BLaER1 treated with 17β-estradiol and CSF1 and Interleukin-3, amounts not matched to agents 10 nM and 100 nM (cell line): Measurements from ENCODE around the gene DR1.
"Not testable (repeated sequence)": the region's sequence is repeated elsewhere in the genome, so short reads cannot be mapped to it uniquely, and the experiment has no call there.

ENCODE experiments used
- H3K27ac ChIP-seq, 11 experiments: shearing (Covaris generic); formaldehyde crosslinking; 2 replicates each; pipeline ENCODE4 v1.8.1; 2022
- H3K27me3 ChIP-seq, 11 experiments: shearing (Covaris generic); formaldehyde crosslinking; 2 replicates each; pipeline ENCODE4 v1.8.1; 2022
- H3K36me3 ChIP-seq, 11 experiments: shearing (Covaris generic); formaldehyde crosslinking; 2 replicates each; pipeline ENCODE4 v1.8.1; 2022
- H3K4me1 ChIP-seq, 10 experiments: shearing (Covaris generic); formaldehyde crosslinking; 2 replicates each; pipeline ENCODE4 v1.8.1; 2022
- H3K4me2 ChIP-seq, 11 experiments: shearing (Covaris generic); formaldehyde crosslinking; 2 replicates each; pipeline ENCODE4 v1.8.1; 2022
- H3K4me3 ChIP-seq, 10 experiments: shearing (Covaris generic); formaldehyde crosslinking; 2 replicates each; pipeline ENCODE4 v1.8.1; 2022
- H3K9ac ChIP-seq, 11 experiments: shearing (Covaris generic); formaldehyde crosslinking; 2 replicates each; pipeline ENCODE4 v1.8.1; 2022
- H3K9me3 ChIP-seq, 11 experiments: shearing (Covaris generic); formaldehyde crosslinking; replicated peaks in 1 of 11; 2 replicates each; pipeline ENCODE4 v1.8.1; 2022
- H4K20me1 ChIP-seq, 11 experiments: shearing (Covaris generic); formaldehyde crosslinking; 2 replicates each; pipeline ENCODE4 v1.8.1; 2022
- Cebpa-rat ChIP-seq, 11 experiments: shearing (Covaris generic); IDR thresholded peaks; 2 replicates each; pipeline ENCODE4 v1.8.1; 2022

The DR1 gene

GRCh38 chr1:93357242-93357641 is 11.5 kb downstream of the DR1 start:
- Histone ChIP-seq H3K9ac (no peak overlapping the region), H3K36me3 (peaks cover 72 to 100% (median 95%) of the 10 kb centered on the region in 11 experiments), H3K4me3 (no peak overlapping the region), H4K20me1 (peaks cover 18 to 98% (median 72%) of the 10 kb centered on the region in 11 experiments; a peak in 21 of 22 replicates), H3K27me3 (no peaks in the 10 kb centered on the region), H3K4me2 (no peak overlapping the region), H3K9me3 (no peaks in the 10 kb centered on the region), H3K4me1 (peaks cover 10 to 39% (median 15%) of the 10 kb centered on the region in 10 experiments; a peak in 17 of 20 replicates), H3K27ac (no peak overlapping the region)
- TF ChIP-seq Cebpa-rat (IDR thresholded peaks at IDR 0.05), result no peak

- Histone ChIP-seq H3K9me3 (no peaks in the 10 kb centered on the region), H3K9ac (no peak overlapping the region), H3K4me2 (peak overlapping the region in 5 of 11 experiments; percentile 8 to 49 (median 37); a peak in 9 of 22 replicates), H3K27ac (no peak overlapping the region), H3K4me3 (no peak overlapping the region), H3K27me3 (no peaks in the 10 kb centered on the region), H3K4me1 (peaks cover under 1 to 34% (median 8%) of the 10 kb centered on the region in 10 experiments; a peak in 14 of 20 replicates), H3K36me3 (peaks cover 72 to 100% (median 94%) of the 10 kb centered on the region in 11 experiments), H4K20me1 (peaks cover 11 to 98% (median 61%) of the 10 kb centered on the region in 11 experiments; a peak in 20 of 22 replicates)
- TF ChIP-seq Cebpa-rat (IDR thresholded peaks at IDR 0.05), result no peak
These were observed 12.6 kb downstream of the DR1 start for GRCh38 chr1:93358293-93358692.

- peaks cover 56 to 100% (median 89%) of the 10 kb centered on the region in 11 experiments for H3K36me3 ChIP-seq
- no peak overlapping the region for H3K9ac ChIP-seq
- H3K4me1 ChIP-seq, result peaks cover 0 to 45% (median 5%) of the 10 kb centered on the region in 10 experiments; a peak in 10 of 20 replicates
- no peak for TF ChIP-seq Cebpa-rat (IDR thresholded peaks at IDR 0.05)
- peaks cover 11 to 99% (median 50%) of the 10 kb centered on the region in 11 experiments; a peak in 20 of 22 replicates for H4K20me1 ChIP-seq
- no peak overlapping the region for H3K4me2 ChIP-seq
- H3K27me3 ChIP-seq, result no peaks in the 10 kb centered on the region
- H3K4me3 ChIP-seq, result no peak overlapping the region
- no peak overlapping the region for H3K27ac ChIP-seq
- H3K9me3 ChIP-seq, result no peaks in the 10 kb centered on the region
These were observed 14.4 kb downstream of the DR1 start for GRCh38 chr1:93360111-93360510.

- no peak overlapping the region for H3K27ac ChIP-seq
- TF ChIP-seq Cebpa-rat (IDR thresholded peaks at IDR 0.05), result no peak
- H4K20me1 ChIP-seq, result peaks cover 11 to 96% (median 42%) of the 10 kb centered on the region in 11 experiments; a peak in 20 of 22 replicates
- no peak overlapping the region for H3K4me3 ChIP-seq
- H3K27me3 ChIP-seq, result no peaks in the 10 kb centered on the region
- peaks cover 0 to 50% (median 5%) of the 10 kb centered on the region in 10 experiments; a peak in 10 of 20 replicates for H3K4me1 ChIP-seq
- H3K36me3 ChIP-seq, result peaks cover 47 to 100% (median 89%) of the 10 kb centered on the region in 11 experiments
- H3K9ac ChIP-seq, result no peak overlapping the region
- H3K9me3 ChIP-seq, result no peaks in the 10 kb centered on the region
- H3K4me2 ChIP-seq, result no peak overlapping the region
These were observed 16.5 kb downstream of the DR1 start for GRCh38 chr1:93362237-93362636.

GRCh38 chr1:93365813-93366212 is 20.1 kb downstream of the DR1 start:
- TF ChIP-seq Cebpa-rat (IDR thresholded peaks at IDR 0.05), result 0 out of 22 replicates have a peak, but pooled peaks of 1 of the 11 experiments have one; percentile 25
- Histone ChIP-seq H3K4me3 (no peak overlapping the region), H4K20me1 (peaks cover 0 to 60% (median 10%) of the 10 kb centered on the region in 11 experiments; a peak in 11 of 22 replicates), H3K27me3 (no peaks in the 10 kb centered on the region), H3K4me1 (peaks cover 0 to 29% (median 1%) of the 10 kb centered on the region in 10 experiments; a peak in 8 of 20 replicates), H3K36me3 (peaks cover 28 to 97% (median 62%) of the 10 kb centered on the region in 11 experiments), H3K9ac (no peak overlapping the region), H3K4me2 (no peak overlapping the region), H3K27ac (no peak overlapping the region), H3K9me3 (no peaks in the 10 kb centered on the region)

GRCh38 chr1:93369734-93370133 is 24.0 kb downstream of the DR1 start:
- peaks cover 0 to 23% (median 0%) of the 10 kb centered on the region in 11 experiments; a peak in 6 of 22 replicates for H4K20me1 ChIP-seq
- no peaks in the 10 kb centered on the region; a peak in 1 of 22 replicates for H3K9me3 ChIP-seq
- no peak overlapping the region for H3K9ac ChIP-seq
- no peak overlapping the region for H3K4me3 ChIP-seq
- H3K27me3 ChIP-seq, result no peaks in the 10 kb centered on the region
- H3K4me2 ChIP-seq, result no peak overlapping the region
- H3K4me1 ChIP-seq, result peaks cover 0 to 9% (median 0%) of the 10 kb centered on the region in 10 experiments; a peak in 7 of 20 replicates
- no peak overlapping the region for H3K27ac ChIP-seq
- H3K36me3 ChIP-seq, result peaks cover 25 to 65% (median 36%) of the 10 kb centered on the region in 11 experiments
- TF ChIP-seq Cebpa-rat (IDR thresholded peaks at IDR 0.05), result no peak

- Histone ChIP-seq H3K27ac (no peak overlapping the region), H3K4me2 (no peak overlapping the region), H3K36me3 (peaks cover 0 to 20% (median under 1%) of the 10 kb centered on the region in 11 experiments; a peak in 5 of 22 replicates)
These were observed 28.8 kb downstream of the DR1 start for GRCh38 chr1:93374334-93375106.

GRCh38 chr1:93384656-93385055 is 38.9 kb downstream of the DR1 start:
- peaks cover 0 to 9% (median 0%) of the 10 kb centered on the region in 11 experiments; a peak in 4 of 22 replicates for H3K36me3 ChIP-seq
- no peak for TF ChIP-seq Cebpa-rat (IDR thresholded peaks at IDR 0.05)
- H3K4me2 ChIP-seq, result no peak overlapping the region
- H3K9ac ChIP-seq, result no peak overlapping the region
- no peaks in the 10 kb centered on the region for H3K4me1 ChIP-seq
- no peak overlapping the region for H3K27ac ChIP-seq
- no peak overlapping the region for H3K4me3 ChIP-seq
- H3K9me3 ChIP-seq, result peaks cover 38 to 49% (median 41%) of the 10 kb centered on the region in 11 experiments
- H4K20me1 ChIP-seq, result no peaks in the 10 kb centered on the region
- H3K27me3 ChIP-seq, result no peaks in the 10 kb centered on the region

More at GRCh38 chr1:93374334-93375106, 28.8 kb downstream of the DR1 start:
- H3K4me3 ChIP-seq, result no peak overlapping the region
- H3K27me3 ChIP-seq, result no peaks in the 10 kb centered on the region
- H4K20me1 ChIP-seq, result no peaks in the 10 kb centered on the region
- TF ChIP-seq Cebpa-rat (IDR thresholded peaks at IDR 0.05), result no peak
- no peak overlapping the region for H3K9ac ChIP-seq
- peaks cover 0 to 22% (median 7%) of the 10 kb centered on the region in 11 experiments; a peak in 12 of 22 replicates for H3K9me3 ChIP-seq
- H3K4me1 ChIP-seq, result no peaks in the 10 kb centered on the region; a peak in 1 of 20 replicates

- H3K4me1 ChIP-seq, H3K9ac ChIP-seq, H3K4me3 ChIP-seq, H3K4me2 ChIP-seq, H3K27me3 ChIP-seq, H3K27ac ChIP-seq, H3K36me3 ChIP-seq, H4K20me1 ChIP-seq: not testable (repeated sequence)
- peaks cover 38 to 49% (median 41%) of the 10 kb centered on the region in 11 experiments for H3K9me3 ChIP-seq
These were observed 40.6 kb downstream of the DR1 start for GRCh38 chr1:93386268-93386667.
